H9 (cell line): ENCODE data around the gene POLR3H. TPM values are rescaled to one million over a fixed set of nuclear protein-coding genes. Genes with fewer than 3 reads are reported as not detected.

Source experiments
- DNase-seq: peaks from one replicate; pipeline ENCODE4 v3.0.0-alpha.2; 2017
- H2AFZ ChIP-seq: one replicate; pipeline ENCODE4 v1.6.1; 2013; ENCODE audit warnings: mild to moderate bottlenecking, low read length, control low read depth, moderate library complexity
- H2AK5ac ChIP-seq: 2 replicates; pipeline ENCODE4 v1.6.1; 2013; ENCODE audit warnings: low read length, control low read depth, mixed read lengths; ENCODE audit not compliant: insufficient read length
- H2BK120ac ChIP-seq: one replicate; pipeline ENCODE4 v1.6.1; 2013; ENCODE audit warnings: low read depth, mild to moderate bottlenecking, low read length, control low read depth, inconsistent platforms; ENCODE audit not compliant: poor library complexity, severe bottlenecking
- H2BK12ac ChIP-seq: 2 replicates; pipeline ENCODE4 v1.6.1; 2013; ENCODE audit warnings: low read length, control low read depth, mixed read lengths, low read depth; ENCODE audit not compliant: insufficient read length
- H2BK15ac ChIP-seq: 2 replicates; pipeline ENCODE4 v1.6.1; 2013; ENCODE audit warnings: low read depth, low read length, control low read depth
- H2BK20ac ChIP-seq: one replicate; pipeline ENCODE4 v1.6.1; 2013; ENCODE audit warnings: low read depth, mild to moderate bottlenecking, low read length, control low read depth, inconsistent platforms; ENCODE audit not compliant: poor library complexity, severe bottlenecking
- H2BK5ac ChIP-seq: 2 replicates; pipeline ENCODE4 v1.6.1; 2013; ENCODE audit warnings: low read length, control low read depth, mixed read lengths; ENCODE audit not compliant: insufficient read length
- H3K14ac ChIP-seq: 2 replicates; pipeline ENCODE4 v1.6.1; 2013; ENCODE audit warnings: low read length, control low read depth; ENCODE audit not compliant: insufficient read depth
- H3K18ac ChIP-seq: 2 replicates; pipeline ENCODE4 v1.6.1; 2013; ENCODE audit warnings: low read depth, mild to moderate bottlenecking, mixed read lengths, low read length, control low read depth; ENCODE audit not compliant: insufficient read length
- H3K23ac ChIP-seq: 2 replicates; pipeline ENCODE4 v1.6.1; 2013; ENCODE audit warnings: low read length, control low read depth, mixed read lengths, low read depth; ENCODE audit not compliant: insufficient read length
- H3K23me2 ChIP-seq: 2 replicates; pipeline ENCODE4 v1.6.1; 2013; ENCODE audit warnings: low read depth, mild to moderate bottlenecking, mixed read lengths, low read length, control low read depth; ENCODE audit not compliant: insufficient read length, poor library complexity, severe bottlenecking
- H3K27ac ChIP-seq: 2 replicates; pipeline ENCODE4 v1.5.1; 2013; ENCODE audit warnings: low read length, control low read depth, mixed read lengths, low read depth; ENCODE audit not compliant: insufficient read length
- H3K27me3 ChIP-seq: 2 replicates; pipeline ENCODE4 v1.6.1; 2013; ENCODE audit warnings: low read length, control low read depth, inconsistent platforms; ENCODE audit not compliant: insufficient read depth
- H3K4ac ChIP-seq: 2 replicates; pipeline ENCODE4 v1.6.1; 2013; ENCODE audit warnings: low read depth, mild to moderate bottlenecking, control low read depth, inconsistent platforms, low read length, moderate library complexity
- H3K4me1 ChIP-seq: 2 replicates; pipeline ENCODE4 v1.6.1; 2013; ENCODE audit warnings: low read length, control low read depth, inconsistent platforms; ENCODE audit not compliant: insufficient read depth
- H3K4me2 ChIP-seq: 2 replicates; pipeline ENCODE4 v1.6.1; 2013; ENCODE audit warnings: low read length, control low read depth, mixed read lengths; ENCODE audit not compliant: insufficient read length, insufficient read depth
- H3K56ac ChIP-seq: 2 replicates; pipeline ENCODE4 v1.6.1; 2013; ENCODE audit warnings: low read depth, mild to moderate bottlenecking, mixed read lengths, low read length, control low read depth; ENCODE audit not compliant: insufficient read length
- H3K79me1 ChIP-seq: 2 replicates; pipeline ENCODE4 v1.6.1; 2013; ENCODE audit warnings: low read depth, mild to moderate bottlenecking, moderate library complexity, low read length, control low read depth, inconsistent platforms; ENCODE audit not compliant: insufficient read depth, poor library complexity, severe bottlenecking
- H3K79me2 ChIP-seq: 2 replicates; pipeline ENCODE4 v1.6.1; 2013; ENCODE audit warnings: low read length, control low read depth, inconsistent platforms; ENCODE audit not compliant: insufficient read depth
- H3K9ac ChIP-seq: 2 replicates; pipeline ENCODE4 v1.6.1; 2013; ENCODE audit warnings: low read length, control low read depth, mixed read lengths; ENCODE audit not compliant: insufficient read length; ENCODE audit errors: extremely low read depth
- H3K9me3 ChIP-seq: one replicate; pipeline ENCODE4 v1.6.1; 2013; ENCODE audit warnings: low read depth, low read length, inconsistent platforms; ENCODE audit not compliant: control insufficient read depth
- H3T11ph ChIP-seq: one replicate; pipeline ENCODE4 v1.6.1; 2013; ENCODE audit warnings: mild to moderate bottlenecking, low read length, control low read depth, inconsistent platforms
- H4K20me1 ChIP-seq: one replicate; pipeline ENCODE4 v1.6.1; 2013; ENCODE audit not compliant: control insufficient read depth, insufficient read length, insufficient read depth
- H4K5ac ChIP-seq: 2 replicates; pipeline ENCODE4 v1.6.1; 2013; ENCODE audit warnings: low read depth, mild to moderate bottlenecking, mixed read lengths, low read length, control low read depth; ENCODE audit not compliant: insufficient read length
- H4K8ac ChIP-seq: replicated peaks from 2 replicates; pipeline ENCODE4 v1.6.1; 2013; ENCODE audit warnings: low read length, control low read depth, mixed read lengths, low read depth; ENCODE audit not compliant: insufficient read length
- H4K91ac ChIP-seq: 2 replicates; pipeline ENCODE4 v1.6.1; 2013; ENCODE audit warnings: low read depth, mild to moderate bottlenecking, moderate library complexity, mixed read lengths, low read length, control low read depth; ENCODE audit not compliant: insufficient read length
- H3K27ac Mint-ChIP-seq, 3 experiments: 2 replicates in 2 of 3; 3 replicates in 1 of 3; pipeline ENCODE4 v1.8.0; 2020 to 2021; ENCODE audit warnings: mixed read lengths in 3 of 3, mild to moderate bottlenecking in 1 of 3, moderate library complexity in 1 of 3
- H3K27me3 Mint-ChIP-seq: 2 replicates; pipeline ENCODE4 v1.8.0; 2021; ENCODE audit warnings: low read depth, mild to moderate bottlenecking, moderate library complexity, mixed read lengths
- H3K36me3 Mint-ChIP-seq, 3 experiments: 2 replicates in 2 of 3; 3 replicates in 1 of 3; pipeline ENCODE4 v1.8.0; 2020 to 2021; ENCODE audit warnings: low read depth in 3 of 3, mixed read lengths in 3 of 3; ENCODE audit not compliant: insufficient read depth in 1 of 3
- H3K4me1 Mint-ChIP-seq, 2 experiments: 2 replicates each; pipeline ENCODE4 v1.8.0; 2020; ENCODE audit warnings: mixed read lengths in 2 of 2
- H3K4me3 Mint-ChIP-seq, 2 experiments: 2 replicates in 1 of 2; 3 replicates in 1 of 2; pipeline ENCODE4 v1.8.0; 2020 to 2021; ENCODE audit warnings: mild to moderate bottlenecking in 2 of 2, mixed read lengths in 2 of 2, moderate library complexity in 1 of 2
- H3K9me3 Mint-ChIP-seq, 2 experiments: 2 replicates in 1 of 2; 3 replicates in 1 of 2; pipeline ENCODE4 v1.8.0; 2020; ENCODE audit warnings: mild to moderate bottlenecking in 2 of 2, mixed read lengths in 2 of 2, moderate library complexity in 1 of 2
- WGBS: extraction: QIAGEN DNeasy Blood & Tissue Kit; methylation state at CpG from one replicate; pipeline ENCODE4 v1.1.7; 2013; ENCODE audit warnings: missing lambda C conversion rate, low lambda C conversion rate, mixed read lengths; ENCODE audit not compliant: insufficient read length; ENCODE audit errors: extremely low coverage; 5-methylcytosine and 5-hydroxymethylcytosine counted together
- total RNA-seq: library from RNA; stranded (reverse); gene quantifications from 2 replicates; pipeline ENCODE4 v1.2.1, GENCODE V29; 2021
- TF ChIP-seq, protein P1 (sequence below): fragments of 200-600 bp; sonication (generic); conservative IDR thresholded peaks from 3 replicates; pipeline ENCODE4 v1.8.0; 2021; ENCODE audit warnings: antibody characterized with exemption, mild to moderate bottlenecking

The POLR3H gene
- total RNA-seq, 1 experiment from 2014 or later = 68.2 TPM

DNA sequence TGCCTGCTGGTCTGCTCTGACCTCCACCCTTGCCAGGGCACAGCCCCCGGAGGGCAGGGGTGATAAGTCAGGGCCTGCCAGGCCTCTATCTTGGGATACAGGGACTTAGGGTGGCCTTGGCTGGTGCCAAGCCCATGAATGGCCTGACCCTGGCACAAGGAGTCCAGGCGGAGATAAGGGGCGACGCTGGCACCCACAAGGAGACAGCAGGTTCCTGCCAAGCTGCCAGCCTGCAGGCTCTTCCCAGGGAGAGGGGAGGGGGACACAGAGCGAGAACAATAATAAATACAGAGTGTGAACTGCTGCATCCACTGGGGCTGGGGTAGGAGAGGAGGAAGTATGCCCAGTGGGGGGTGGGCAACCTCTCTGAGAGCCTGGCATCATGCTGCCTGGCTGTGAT is 17.5 kb upstream of the POLR3H start:
- Histone ChIP-seq H2BK5ac (no peak overlapping the region), H2AK5ac (no peak overlapping the region), H3K18ac (no peak overlapping the region), H4K5ac (no peak overlapping the region), H3K9ac (no peak overlapping the region), H2BK20ac (no peak overlapping the region), H3K4me2 (peak overlapping the region; percentile 21), H4K20me1 (no peaks in the 10 kb centered on the region), H3K79me2 (no peaks in the 10 kb centered on the region), H4K91ac (no peak overlapping the region), H3K79me1 (no peaks in the 10 kb centered on the region), H3K4ac (no peak overlapping the region), H3K9me3 (no peaks in the 10 kb centered on the region), H3K56ac (no peak overlapping the region), H2AFZ (no peak overlapping the region), H3K4me1 (peaks cover 3% of the 10 kb centered on the region; the same call in 1 of the 2 replicates), H3K27me3 (no peaks in the 10 kb centered on the region), H2BK120ac (no peak overlapping the region), H3K23me2 (no peaks in the 10 kb centered on the region), H2BK15ac (no peak overlapping the region), H3K27ac (no peak overlapping the region), H4K8ac (no peak overlapping the region), H3T11ph (no peak overlapping the region), H3K14ac (no peak overlapping the region; the same call in 1 of the 2 replicates), H2BK12ac (no peak overlapping the region), H3K23ac (no peak overlapping the region)
- H3K36me3 Mint-ChIP-seq = no peaks in the 10 kb centered on the region; a peak in 1 of 7 replicates
- peak overlapping the region in 1 of 2 experiments; percentile 61; a peak in 1 of 5 replicates for H3K4me3 Mint-ChIP-seq
- TF ChIP-seq, protein P1, sequence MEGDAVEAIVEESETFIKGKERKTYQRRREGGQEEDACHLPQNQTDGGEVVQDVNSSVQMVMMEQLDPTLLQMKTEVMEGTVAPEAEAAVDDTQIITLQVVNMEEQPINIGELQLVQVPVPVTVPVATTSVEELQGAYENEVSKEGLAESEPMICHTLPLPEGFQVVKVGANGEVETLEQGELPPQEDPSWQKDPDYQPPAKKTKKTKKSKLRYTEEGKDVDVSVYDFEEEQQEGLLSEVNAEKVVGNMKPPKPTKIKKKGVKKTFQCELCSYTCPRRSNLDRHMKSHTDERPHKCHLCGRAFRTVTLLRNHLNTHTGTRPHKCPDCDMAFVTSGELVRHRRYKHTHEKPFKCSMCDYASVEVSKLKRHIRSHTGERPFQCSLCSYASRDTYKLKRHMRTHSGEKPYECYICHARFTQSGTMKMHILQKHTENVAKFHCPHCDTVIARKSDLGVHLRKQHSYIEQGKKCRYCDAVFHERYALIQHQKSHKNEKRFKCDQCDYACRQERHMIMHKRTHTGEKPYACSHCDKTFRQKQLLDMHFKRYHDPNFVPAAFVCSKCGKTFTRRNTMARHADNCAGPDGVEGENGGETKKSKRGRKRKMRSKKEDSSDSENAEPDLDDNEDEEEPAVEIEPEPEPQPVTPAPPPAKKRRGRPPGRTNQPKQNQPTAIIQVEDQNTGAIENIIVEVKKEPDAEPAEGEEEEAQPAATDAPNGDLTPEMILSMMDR = no peak
- no CpG with 5 or more reads among the region's 5 CpGs for WGBS
- H3K27ac Mint-ChIP-seq = no peak overlapping the region; a peak in 1 of 7 replicates
- peaks cover 7% of the 10 kb centered on the region; the same call in 1 of the 2 replicates for H3K27me3 Mint-ChIP-seq
- no peak for DNase-seq
- H3K4me1 Mint-ChIP-seq = peaks cover 47 to 51% of the 10 kb centered on the region in 2 experiments
- no peaks in the 10 kb centered on the region for H3K9me3 Mint-ChIP-seq
